SK-N-SH (cell line): ENCODE measurements around the gene SIRPA.

Experiments
- POLR2AphosphoS5 ChIP-seq: IDR thresholded peaks from 2 replicates; pipeline ENCODE4 v1.6.1; 2012; ENCODE audit warnings: low read depth, low read length
- YY1 ChIP-seq: IDR thresholded peaks from 2 replicates; pipeline ENCODE4 v1.4.0; 2012; ENCODE audit warnings: low read depth, mild to moderate bottlenecking
- TF ChIP-seq, protein P1 (sequence below): fragments of 200-600 bp; sonication (generic); IDR thresholded peaks from 2 replicates; pipeline ENCODE4 v1.6.1; 2017; ENCODE audit warnings: antibody characterized with exemption, mild to moderate bottlenecking, moderate library complexity
- TF ChIP-seq, protein P2 (sequence below): fragments of 150-350 bp; IDR thresholded peaks from 2 replicates; pipeline ENCODE4 v1.6.1; 2016; ENCODE audit warnings: mild to moderate bottlenecking, low read depth, low read length
- TF ChIP-seq, protein P3 (sequence below): IDR thresholded peaks from 2 replicates; pipeline ENCODE4 v1.4.0; 2012; ENCODE audit warnings: low read depth

DNA sequence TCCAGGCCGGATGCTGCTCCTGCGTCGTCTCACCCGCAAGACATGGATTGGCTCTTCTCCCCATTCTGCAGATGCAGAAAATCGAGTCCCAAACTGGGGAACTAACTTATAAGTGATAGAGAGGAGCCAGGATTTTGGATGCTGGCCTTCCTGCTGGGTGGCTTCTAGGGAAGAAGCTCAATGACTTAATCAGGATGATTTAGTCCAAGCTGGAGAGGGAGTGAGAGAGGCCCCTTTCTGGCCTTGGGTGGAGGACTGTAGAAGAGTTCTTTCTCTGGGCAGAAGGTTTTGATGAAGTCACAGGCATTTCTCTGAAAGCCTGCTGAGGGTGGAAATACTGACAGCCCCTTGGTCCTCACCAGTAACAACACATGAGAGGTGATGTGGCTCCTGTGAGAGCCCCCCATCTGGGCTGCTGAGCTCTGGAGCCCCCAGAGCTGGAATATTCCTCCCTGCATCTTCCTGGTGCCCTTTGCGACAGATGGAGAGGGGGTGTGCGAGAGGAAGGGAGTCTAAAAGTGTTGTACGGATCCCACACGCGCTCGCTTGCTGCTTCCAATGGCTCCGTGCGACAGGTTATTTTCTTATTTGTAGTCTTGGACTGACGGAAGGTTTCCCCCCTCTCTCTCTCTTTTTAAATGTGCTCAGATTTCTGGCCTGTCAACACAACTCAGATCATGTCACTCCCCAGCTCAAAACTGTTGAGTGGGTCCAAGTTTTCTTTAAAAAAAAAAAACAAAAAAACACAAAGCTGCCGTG is 3.5 kb downstream of the SIRPA start:
- TF ChIP-seq, protein P1, sequence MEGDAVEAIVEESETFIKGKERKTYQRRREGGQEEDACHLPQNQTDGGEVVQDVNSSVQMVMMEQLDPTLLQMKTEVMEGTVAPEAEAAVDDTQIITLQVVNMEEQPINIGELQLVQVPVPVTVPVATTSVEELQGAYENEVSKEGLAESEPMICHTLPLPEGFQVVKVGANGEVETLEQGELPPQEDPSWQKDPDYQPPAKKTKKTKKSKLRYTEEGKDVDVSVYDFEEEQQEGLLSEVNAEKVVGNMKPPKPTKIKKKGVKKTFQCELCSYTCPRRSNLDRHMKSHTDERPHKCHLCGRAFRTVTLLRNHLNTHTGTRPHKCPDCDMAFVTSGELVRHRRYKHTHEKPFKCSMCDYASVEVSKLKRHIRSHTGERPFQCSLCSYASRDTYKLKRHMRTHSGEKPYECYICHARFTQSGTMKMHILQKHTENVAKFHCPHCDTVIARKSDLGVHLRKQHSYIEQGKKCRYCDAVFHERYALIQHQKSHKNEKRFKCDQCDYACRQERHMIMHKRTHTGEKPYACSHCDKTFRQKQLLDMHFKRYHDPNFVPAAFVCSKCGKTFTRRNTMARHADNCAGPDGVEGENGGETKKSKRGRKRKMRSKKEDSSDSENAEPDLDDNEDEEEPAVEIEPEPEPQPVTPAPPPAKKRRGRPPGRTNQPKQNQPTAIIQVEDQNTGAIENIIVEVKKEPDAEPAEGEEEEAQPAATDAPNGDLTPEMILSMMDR = no peak
- TF ChIP-seq POLR2AphosphoS5 = no peak
- TF ChIP-seq, protein P2, sequence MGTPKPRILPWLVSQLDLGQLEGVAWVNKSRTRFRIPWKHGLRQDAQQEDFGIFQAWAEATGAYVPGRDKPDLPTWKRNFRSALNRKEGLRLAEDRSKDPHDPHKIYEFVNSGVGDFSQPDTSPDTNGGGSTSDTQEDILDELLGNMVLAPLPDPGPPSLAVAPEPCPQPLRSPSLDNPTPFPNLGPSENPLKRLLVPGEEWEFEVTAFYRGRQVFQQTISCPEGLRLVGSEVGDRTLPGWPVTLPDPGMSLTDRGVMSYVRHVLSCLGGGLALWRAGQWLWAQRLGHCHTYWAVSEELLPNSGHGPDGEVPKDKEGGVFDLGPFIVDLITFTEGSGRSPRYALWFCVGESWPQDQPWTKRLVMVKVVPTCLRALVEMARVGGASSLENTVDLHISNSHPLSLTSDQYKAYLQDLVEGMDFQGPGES = no peak
- TF ChIP-seq YY1 = no peak
- TF ChIP-seq, protein P3, sequence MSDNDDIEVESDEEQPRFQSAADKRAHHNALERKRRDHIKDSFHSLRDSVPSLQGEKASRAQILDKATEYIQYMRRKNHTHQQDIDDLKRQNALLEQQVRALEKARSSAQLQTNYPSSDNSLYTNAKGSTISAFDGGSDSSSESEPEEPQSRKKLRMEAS = no peak
